ENCODE results near the gene CFL1. TPM values are rescaled to one million over a fixed set of nuclear protein-coding genes. Genes with fewer than 3 reads are reported as not detected.

The CFL1 gene
- total RNA-seq, 1 donor from 2014 or later = 386 TPM

DNA sequence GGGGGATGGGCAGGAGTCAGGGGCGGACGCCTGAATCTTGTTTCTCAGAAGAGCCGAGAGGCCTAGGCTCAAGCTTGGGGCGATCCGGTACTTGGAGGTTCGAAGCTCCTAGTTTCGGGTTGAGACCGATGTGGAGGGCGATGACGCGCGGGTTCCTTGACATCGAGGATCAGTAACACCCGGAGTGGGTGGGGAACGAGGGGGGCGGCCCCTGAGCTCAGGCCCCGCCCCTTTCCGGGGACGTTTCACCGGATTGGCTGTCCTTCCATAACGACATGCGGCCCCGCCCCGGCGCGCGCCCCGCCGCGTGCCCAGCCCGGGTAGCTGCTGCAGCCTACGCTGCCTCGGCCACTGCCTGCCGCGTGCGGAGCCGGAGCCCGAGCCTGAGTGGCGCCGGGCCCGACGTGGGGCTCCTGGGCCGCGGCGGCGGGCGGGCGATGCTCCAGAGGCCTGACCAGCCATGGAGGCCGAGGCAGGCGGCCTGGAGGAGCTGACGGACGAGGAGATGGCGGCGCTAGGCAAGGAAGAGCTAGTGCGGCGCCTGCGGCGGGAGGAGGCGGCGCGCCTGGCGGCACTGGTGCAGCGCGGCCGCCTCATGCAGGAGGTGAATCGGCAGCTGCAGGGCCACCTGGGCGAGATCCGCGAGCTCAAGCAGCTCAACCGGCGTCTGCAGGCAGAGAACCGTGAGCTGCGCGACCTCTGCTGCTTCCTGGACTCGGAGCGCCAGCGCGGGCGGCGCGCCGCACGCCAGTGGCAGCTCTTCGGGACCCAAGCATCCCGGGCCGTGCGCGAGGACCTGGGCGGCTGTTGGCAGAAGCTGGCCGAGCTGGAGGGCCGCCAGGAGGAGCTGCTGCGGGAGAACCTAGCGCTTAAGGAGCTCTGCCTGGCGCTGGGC is 32.6 kb upstream of the CFL1 start, which contains the start of gene CCDC85B:
CCDC85B (plus strand) TSS at position 350 of the 895 bp plus-strand sequence; CDS start at position 461, 111 bp downstream.
- DNase-seq (ENCODE audit: missing footprints) (peak; percentile 99), ATAC-seq (peak; percentile 85)
- intact Hi-C loops (cut with DNase I) = loop anchor here (1.0 kb wide), 1 partner anchor 26 kb away; no protein-coding TSS in a partner anchor

DNA sequence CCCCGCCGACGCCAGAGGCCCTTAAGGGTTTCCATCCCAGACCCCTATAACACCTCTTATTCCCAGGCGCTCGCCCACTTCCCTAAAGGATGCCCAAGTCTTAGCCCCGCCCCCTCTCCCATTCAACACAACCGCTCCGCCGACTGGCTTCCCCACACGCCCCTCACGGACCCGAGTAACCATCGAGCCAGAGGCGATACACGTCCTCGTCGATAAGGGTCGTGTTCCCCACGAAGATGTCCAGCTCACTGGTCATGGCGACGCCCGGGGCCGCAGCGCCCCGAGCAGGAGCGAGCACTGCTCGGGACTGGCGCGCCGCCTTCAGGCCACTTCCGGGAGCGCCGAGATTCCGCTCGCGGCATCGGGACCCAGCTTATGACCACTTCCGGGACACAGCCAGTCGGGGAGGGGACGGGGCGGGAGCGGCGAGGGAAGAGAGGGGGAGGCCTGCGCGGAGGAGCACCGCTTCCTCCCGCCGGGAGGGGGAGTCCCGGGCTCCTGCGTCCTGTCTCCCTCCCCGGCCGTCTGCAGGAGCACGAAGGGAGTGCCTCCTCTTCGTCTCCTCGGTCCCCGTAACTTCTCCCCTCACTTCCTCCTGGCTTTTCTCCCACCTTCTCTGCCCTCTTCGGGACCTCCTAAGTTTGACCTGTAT is 30.3 kb upstream of the CFL1 start, which contains the start of gene FIBP:
FIBP (minus strand) TSS at position 309 of the 652 bp plus-strand sequence; CDS start at position 256, 53 bp downstream.
- peak; percentile 88 for ATAC-seq
- intact Hi-C loops (cut with DNase I) = loop anchor here (1.0 kb wide), 2 partner anchors 31 to 73 kb away; partner anchors contain the start of genes C11orf68, DRAP1 and SART1
- DNase-seq (ENCODE audit: missing footprints) = peak; percentile 99

GRCh38 chr11:65887723-65888162 is 29.8 kb upstream of the CFL1 start:
- ATAC-seq = no peak
- intact Hi-C loops (cut with DNase I) = loop anchor here (1.0 kb wide), 2 partner anchors 32 to 74 kb away; partner anchors contain the start of genes C11orf68, DRAP1 and SART1
- no peak for DNase-seq (ENCODE audit: missing footprints)

GRCh38 chr11:65886826-65887722 is 29.1 kb upstream of the CFL1 start:
- no peak for ATAC-seq
- intact Hi-C loops (cut with DNase I) = no loop called here
- DNase-seq (ENCODE audit: missing footprints) = no peak

DNA sequence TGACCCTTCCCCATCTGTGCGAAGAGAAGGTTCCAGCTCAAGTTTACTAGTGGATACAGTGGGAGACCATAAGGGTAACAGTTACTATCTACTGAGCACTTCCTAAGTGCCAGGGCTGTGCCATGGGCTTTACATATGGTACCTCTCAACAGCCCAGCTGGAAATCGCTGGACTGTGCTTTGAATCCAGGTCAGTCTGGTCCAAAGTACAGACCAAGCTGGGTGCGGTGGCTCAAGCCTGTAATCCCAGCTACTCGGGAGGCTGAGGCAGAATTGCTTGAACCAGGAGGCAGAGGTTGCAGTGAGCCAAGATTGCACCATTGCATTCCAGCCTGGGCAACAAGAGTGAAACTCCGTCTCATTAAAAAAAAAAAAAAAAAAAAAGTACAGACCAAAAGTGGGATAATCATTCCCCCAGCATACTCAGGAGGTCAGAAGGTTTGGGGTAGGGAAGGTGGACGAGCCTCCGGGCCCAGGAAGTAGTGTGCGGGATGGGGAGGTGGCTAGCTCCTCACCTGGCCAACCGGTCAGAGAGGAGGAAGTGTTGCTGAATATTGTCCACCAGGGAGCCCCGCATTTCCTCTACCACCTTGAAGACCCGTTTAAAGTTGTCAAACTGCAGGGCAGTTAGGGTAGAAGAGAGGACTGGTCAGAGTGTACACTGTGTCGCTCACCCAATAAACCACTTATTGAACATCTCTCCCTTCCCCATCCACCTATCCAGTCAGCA is 28.0 kb upstream of the CFL1 start:
- ATAC-seq (no peak), DNase-seq (ENCODE audit: missing footprints) (no peak)
- intact Hi-C loops (cut with DNase I) = no loop called here

DNA sequence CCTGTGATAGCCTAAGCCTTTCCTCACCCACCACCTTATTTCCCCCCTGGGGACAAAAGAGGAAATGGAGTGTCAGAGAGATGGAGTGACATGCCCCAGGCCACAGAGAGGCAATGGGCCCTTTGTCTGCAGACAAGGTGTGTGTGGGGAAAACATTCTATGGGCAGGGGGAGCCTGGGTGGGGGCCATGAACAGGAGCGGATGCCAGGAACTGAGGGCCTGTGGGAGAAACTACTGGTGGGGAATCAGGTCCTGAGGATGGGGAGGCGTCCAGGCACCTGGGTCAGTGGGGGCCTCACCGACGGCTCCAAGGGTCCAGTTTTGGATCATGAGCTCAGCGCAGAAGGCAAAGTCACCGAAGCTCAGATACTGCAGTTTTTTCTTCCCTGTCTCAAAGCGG is 27.3 kb upstream of the CFL1 start:
- ATAC-seq (no peak), DNase-seq (ENCODE audit: missing footprints) (no peak)
- intact Hi-C loops (cut with DNase I) = no loop called here

DNA sequence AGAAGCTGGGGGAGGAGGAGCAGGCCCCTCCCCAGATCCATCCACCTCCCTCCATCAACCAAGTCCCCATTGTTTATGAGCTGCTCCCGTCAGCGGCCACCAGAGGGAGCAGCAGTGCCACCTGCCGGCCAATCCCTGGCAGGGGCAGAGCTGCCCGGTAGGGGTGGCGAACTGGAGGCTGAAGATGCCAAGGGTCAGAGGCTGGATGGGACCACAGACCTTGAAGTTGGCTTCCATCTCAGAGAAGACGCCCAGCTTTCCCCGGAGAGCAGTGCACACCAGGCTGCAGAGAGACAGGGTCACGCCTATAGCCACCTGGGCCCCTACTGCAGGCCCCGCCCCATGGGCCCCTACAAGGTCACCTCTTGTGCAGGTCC is 26.7 kb upstream of the CFL1 start:
- no peak for ATAC-seq
- DNase-seq (ENCODE audit: missing footprints) = peak; percentile 91
- intact Hi-C loops (cut with DNase I) = loop anchor here (1.0 kb wide), 1 partner anchor 104 kb away; no protein-coding TSS in a partner anchor

- no peak for DNase-seq (ENCODE audit: missing footprints)
- ATAC-seq = no peak
- intact Hi-C loops (cut with DNase I) = loop anchor here (1.0 kb wide), 1 partner anchor 104 kb away; no protein-coding TSS in a partner anchor
These were observed 26.1 kb upstream of the CFL1 start for GRCh38 chr11:65883786-65884715.

GRCh38 chr11:65883058-65883761 is 25.2 kb upstream of the CFL1 start:
- DNase-seq (ENCODE audit: missing footprints) = no peak
- no peak for ATAC-seq
- intact Hi-C loops (cut with DNase I) = no loop called here

DNA sequence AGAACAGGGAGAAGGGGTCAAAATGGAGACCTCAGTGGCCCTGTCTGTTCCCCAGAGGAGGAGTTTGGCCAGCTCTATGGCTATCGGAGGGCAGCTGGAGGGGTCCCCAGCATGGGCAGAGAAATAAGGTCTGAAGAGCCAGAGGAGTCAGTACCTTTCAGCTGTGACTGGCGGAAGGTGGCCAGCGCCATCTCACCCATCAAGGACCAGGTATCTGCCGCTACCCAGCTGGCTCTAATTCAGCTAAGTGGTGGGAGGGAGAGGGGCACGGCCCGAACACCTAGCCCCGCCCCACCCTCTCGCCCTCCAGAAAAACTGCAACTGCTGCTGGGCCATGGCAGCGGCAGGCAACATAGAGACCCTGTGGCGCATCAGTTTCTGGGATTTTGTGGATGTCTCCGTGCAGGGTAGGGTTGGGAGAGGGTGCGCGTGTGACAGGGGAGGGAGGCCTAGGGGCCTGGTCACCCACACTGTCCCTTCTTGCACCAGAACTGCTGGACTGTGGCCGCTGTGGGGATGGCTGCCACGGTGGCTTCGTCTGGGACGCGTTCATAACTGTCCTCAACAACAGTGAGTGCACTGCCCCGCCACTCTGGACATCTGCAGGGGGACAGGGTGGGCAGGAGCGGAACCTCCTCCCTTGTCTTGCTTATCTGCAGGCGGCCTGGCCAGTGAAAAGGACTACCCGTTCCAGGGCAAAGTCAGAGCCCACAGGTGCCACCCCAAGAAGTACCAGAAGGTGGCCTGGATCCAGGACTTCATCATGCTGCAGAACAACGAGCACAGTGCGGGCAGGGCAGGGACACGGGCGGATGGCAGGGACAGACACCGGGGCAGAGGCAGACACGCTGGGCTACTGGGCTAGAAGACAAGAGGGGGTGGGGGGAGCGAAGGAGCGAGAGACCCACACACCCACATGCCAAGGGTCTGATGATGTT is 24.4 kb upstream of the CFL1 start:
- intact Hi-C loops (cut with DNase I) = no loop called here
- ATAC-seq (no peak), DNase-seq (ENCODE audit: missing footprints) (no peak)

GRCh38 chr11:65880844-65881421 is 23.0 kb upstream of the CFL1 start:
- intact Hi-C loops (cut with DNase I) = no loop called here
- ATAC-seq (no peak), DNase-seq (ENCODE audit: missing footprints) (peak; percentile 35)

- DNase-seq (ENCODE audit: missing footprints) (peak; percentile 16), ATAC-seq (no peak)
- intact Hi-C loops (cut with DNase I) = no loop called here
These were observed 22.0 kb upstream of the CFL1 start for GRCh38 chr11:65880027-65880426.

- peak; percentile 62 for DNase-seq (ENCODE audit: missing footprints)
These were observed 21.6 kb upstream of the CFL1 start, which contains the start of gene CTSW for GRCh38 chr11:65879617-65880016. Gene CTSW (plus strand): TSS chr11:65879837. CDS start chr11:65879855, 18 bp downstream.

DNA sequence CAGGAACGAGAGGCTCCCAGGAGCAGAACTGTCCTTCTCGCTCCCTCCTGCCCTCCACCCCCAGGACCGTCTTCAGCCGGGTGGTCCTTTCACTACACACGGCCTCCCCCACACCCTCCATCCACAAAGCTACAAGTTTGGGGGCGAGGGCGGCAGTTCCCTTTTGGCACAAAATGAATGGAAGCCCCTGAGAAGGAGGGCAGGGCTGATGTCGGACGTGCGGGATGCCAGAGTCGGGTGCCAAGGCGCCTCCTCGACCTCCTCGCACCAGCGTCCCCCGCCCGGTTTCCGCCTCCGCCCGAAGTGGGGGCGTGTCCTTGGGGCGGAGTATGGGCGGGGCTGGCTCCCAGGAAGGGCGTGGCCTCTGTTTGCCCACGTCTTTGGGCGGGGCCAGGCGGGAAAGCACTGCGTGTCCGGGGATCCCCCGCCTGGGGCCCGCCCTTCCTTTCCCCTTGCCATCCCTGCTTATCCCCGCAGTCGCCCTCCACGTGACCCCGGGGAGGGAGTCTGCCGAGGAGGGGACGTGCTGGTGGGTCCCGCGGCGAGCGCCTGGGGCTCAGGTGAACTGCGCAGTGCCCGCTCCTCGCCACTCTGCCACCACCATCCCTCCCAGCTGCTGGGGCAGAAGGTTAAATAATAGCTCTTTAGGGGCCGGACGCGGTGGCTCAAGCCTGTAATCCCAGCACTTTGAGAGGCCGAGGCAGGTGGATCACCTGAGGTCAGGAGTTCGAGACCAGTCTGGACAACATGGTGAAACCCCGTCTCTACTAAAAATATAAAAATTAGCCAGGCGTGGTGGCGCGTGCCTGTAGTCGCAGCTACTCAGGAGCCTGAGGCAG is 15.6 kb upstream of the CFL1 start:
- intact Hi-C loops (cut with DNase I) = loop anchor here (1.0 kb wide), 1 partner anchor 13 kb away; the partner anchor contains the start of gene MUS81
- ATAC-seq (peak; percentile 96), DNase-seq (ENCODE audit: missing footprints) (peak; percentile 98)

More at GRCh38 chr11:65879617-65880016, 21.6 kb upstream of the CFL1 start, which contains the start of gene CTSW:
- intact Hi-C loops (cut with DNase I) = no loop called here
- ATAC-seq = no peak

All from Right ventricle myocardium inferior (tissue), 1 donor.